Lung microvascular endothelial cell (primary cell): ENCODE measurements around the gene CFAP299. TPM values are rescaled to one million over a fixed set of nuclear protein-coding genes. Genes with fewer than 3 reads are reported as not detected.

ENCODE experiments used
- DNase-seq, 2 donors: peaks; one replicate each; pipeline versions ENCODE4 v3.0.0 to v3.0.0-alpha.2; 2010; ENCODE audit warnings: low read depth in 2 of 2
- total RNA-seq: library from RNA; depleted of rRNA; stranded (reverse); fragments of >200 nt; gene quantifications from 2 replicates; pipeline ENCODE4 v1.2.1, GENCODE V29; 2014

Gene CFAP299
- total RNA-seq, 1 donor from 2014 or later: not detected

- no peak for DNase-seq
These were observed 160.3 kb downstream of the CFAP299 start for GRCh38 chr4:80495865-80496264.

- no peak for DNase-seq
These were observed 163.2 kb downstream of the CFAP299 start for GRCh38 chr4:80498725-80499124.

- no peak for DNase-seq
These were observed 165.1 kb downstream of the CFAP299 start for GRCh38 chr4:80500613-80501012.

GRCh38 chr4:80507077-80507476, 171.5 kb downstream of the CFAP299 start:
- no peak for DNase-seq

GRCh38 chr4:80507507-80507906, 172.0 kb downstream of the CFAP299 start:
- DNase-seq: no peak

GRCh38 chr4:80515496-80515895, 180.0 kb downstream of the CFAP299 start:
- DNase-seq: no peak

GRCh38 chr4:80521438-80521837, 185.9 kb downstream of the CFAP299 start:
- no peak for DNase-seq

GRCh38 chr4:80526697-80527096, 191.2 kb downstream of the CFAP299 start:
- no peak for DNase-seq

- DNase-seq: no peak
These were observed 193.5 kb downstream of the CFAP299 start for GRCh38 chr4:80529026-80529425.

GRCh38 chr4:80532674-80533333, 197.3 kb downstream of the CFAP299 start:
- DNase-seq: no peak

- no peak for DNase-seq
These were observed 200.0 kb downstream of the CFAP299 start for GRCh38 chr4:80535551-80535950.

GRCh38 chr4:80538276-80538926, 202.9 kb downstream of the CFAP299 start:
- no peak for DNase-seq

GRCh38 chr4:80539190-80539589, 203.7 kb downstream of the CFAP299 start:
- no peak for DNase-seq

- no peak for DNase-seq
These were observed 204.8 kb downstream of the CFAP299 start for GRCh38 chr4:80540349-80540748.

- no peak for DNase-seq
These were observed 205.4 kb downstream of the CFAP299 start for GRCh38 chr4:80540785-80541469.

- DNase-seq: no peak
These were observed 207.2 kb downstream of the CFAP299 start for GRCh38 chr4:80542747-80543146.

GRCh38 chr4:80560337-80560736, 224.8 kb downstream of the CFAP299 start:
- DNase-seq: no peak

GRCh38 chr4:80566203-80566872, 230.8 kb downstream of the CFAP299 start:
- no peak for DNase-seq

GRCh38 chr4:80568891-80569290, 233.4 kb downstream of the CFAP299 start:
- no peak for DNase-seq

- no peak for DNase-seq
These were observed 241.3 kb downstream of the CFAP299 start for GRCh38 chr4:80576796-80577195.

GRCh38 chr4:80578001-80578400, 242.5 kb downstream of the CFAP299 start:
- DNase-seq: no peak

- no peak for DNase-seq
These were observed 250.0 kb downstream of the CFAP299 start for GRCh38 chr4:80585542-80585941.
